A673 (cell line): ENCODE measurements around the gene CD3E.

Experiments
- EZH2 ChIP-seq: fragments of 200-600 bp; sonication (generic); IDR thresholded peaks from 2 replicates; pipeline ENCODE4 v1.6.1; 2017; ENCODE audit warnings: borderline replicate concordance, low read depth, mild to moderate bottlenecking, mixed read lengths, antibody characterized with exemption, low read length; ENCODE audit not compliant: poor library complexity, severe bottlenecking
- TF ChIP-seq, protein P1 (sequence below): fragments of 300-800, 200-600 bp; sonication (generic); conservative IDR thresholded peaks from 2 replicates; pipeline ENCODE4 v1.5.1; 2017; ENCODE audit warnings: low read depth, mild to moderate bottlenecking, antibody characterized with exemption, low read length, moderate library complexity, mixed read lengths

DNA sequence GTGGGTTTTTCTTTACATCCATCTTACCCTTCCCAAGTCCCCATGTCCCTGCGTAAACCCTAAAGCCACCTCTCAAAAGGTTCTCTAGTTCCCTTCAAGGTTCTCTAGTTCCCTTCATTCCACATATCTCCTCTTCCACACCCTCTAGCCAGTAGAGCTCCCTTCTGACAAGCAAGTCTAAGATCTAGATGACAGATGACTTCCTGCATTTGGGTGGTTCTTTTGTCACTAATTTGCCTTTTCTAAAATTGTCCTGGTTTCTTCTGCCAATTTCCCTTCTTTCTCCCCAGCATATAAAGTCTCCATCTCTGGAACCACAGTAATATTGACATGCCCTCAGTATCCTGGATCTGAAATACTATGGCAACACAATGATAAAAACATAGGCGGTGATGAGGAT lies 7.8 kb downstream of the CD3E start:
- TF ChIP-seq, protein P1, sequence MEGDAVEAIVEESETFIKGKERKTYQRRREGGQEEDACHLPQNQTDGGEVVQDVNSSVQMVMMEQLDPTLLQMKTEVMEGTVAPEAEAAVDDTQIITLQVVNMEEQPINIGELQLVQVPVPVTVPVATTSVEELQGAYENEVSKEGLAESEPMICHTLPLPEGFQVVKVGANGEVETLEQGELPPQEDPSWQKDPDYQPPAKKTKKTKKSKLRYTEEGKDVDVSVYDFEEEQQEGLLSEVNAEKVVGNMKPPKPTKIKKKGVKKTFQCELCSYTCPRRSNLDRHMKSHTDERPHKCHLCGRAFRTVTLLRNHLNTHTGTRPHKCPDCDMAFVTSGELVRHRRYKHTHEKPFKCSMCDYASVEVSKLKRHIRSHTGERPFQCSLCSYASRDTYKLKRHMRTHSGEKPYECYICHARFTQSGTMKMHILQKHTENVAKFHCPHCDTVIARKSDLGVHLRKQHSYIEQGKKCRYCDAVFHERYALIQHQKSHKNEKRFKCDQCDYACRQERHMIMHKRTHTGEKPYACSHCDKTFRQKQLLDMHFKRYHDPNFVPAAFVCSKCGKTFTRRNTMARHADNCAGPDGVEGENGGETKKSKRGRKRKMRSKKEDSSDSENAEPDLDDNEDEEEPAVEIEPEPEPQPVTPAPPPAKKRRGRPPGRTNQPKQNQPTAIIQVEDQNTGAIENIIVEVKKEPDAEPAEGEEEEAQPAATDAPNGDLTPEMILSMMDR = no peak
- no peak for TF ChIP-seq EZH2
